ENCODE results near the gene IPO4.
A peak's percentile ranks its signal among the peaks of the same experiment; 100 is the strongest.
"Not testable (repeated sequence)": the region's sequence is repeated elsewhere in the genome, so short reads cannot be mapped to it uniquely, and the experiment has no call there.

Gene IPO4

GRCh38 chr14:24204163-24205146 is 15.8 kb upstream of the IPO4 start:
- no peak for TF ChIP-seq CTCF (IDR thresholded peaks at IDR 0.05; ENCODE audit: insufficient read depth, low read depth, low read length, missing control alignments)
- no peak for DNase-seq (ENCODE audit: low read depth)
- no peak overlapping the region for H3K4me3 ChIP-seq (ENCODE audit: low read depth, low read length)

GRCh38 chr14:24203249-24203886 is 14.8 kb upstream of the IPO4 start:
- H3K4me3 ChIP-seq (ENCODE audit: low read depth, low read length); DNase-seq (ENCODE audit: low read depth): not testable (repeated sequence)

GRCh38 chr14:24202538-24202937 is 13.9 kb upstream of the IPO4 start:
- H3K4me3 ChIP-seq (ENCODE audit: low read depth, low read length), result not testable (repeated sequence)

GRCh38 chr14:24198814-24199524 is 10.4 kb upstream of the IPO4 start:
- TF ChIP-seq CTCF (IDR thresholded peaks at IDR 0.05; ENCODE audit: insufficient read depth, low read depth, low read length, missing control alignments), result no peak
- no peak overlapping the region for H3K4me3 ChIP-seq (ENCODE audit: low read depth, low read length)
- DNase-seq (ENCODE audit: low read depth), result no peak

More at GRCh38 chr14:24202538-24202937, 13.9 kb upstream of the IPO4 start:
- DNase-seq (ENCODE audit: low read depth), result not testable (repeated sequence)

GRCh38 chr14:24197056-24197450 is 8.4 kb upstream of the IPO4 start:
- H3K4me3 ChIP-seq (ENCODE audit: low read depth, low read length), result peak overlapping the region; percentile 77
- no peak for DNase-seq (ENCODE audit: low read depth)
- TF ChIP-seq CTCF (IDR thresholded peaks at IDR 0.05; ENCODE audit: insufficient read depth, low read depth, low read length, missing control alignments), result no peak

- H3K4me3 ChIP-seq (ENCODE audit: low read depth, low read length), result peak overlapping the region; percentile 77
- no peak for TF ChIP-seq CTCF (IDR thresholded peaks at IDR 0.05; ENCODE audit: insufficient read depth, low read depth, low read length, missing control alignments)
- DNase-seq (ENCODE audit: low read depth), result peak; percentile 75
Observed at GRCh38 chr14:24196071-24197055, 7.7 kb upstream of the IPO4 start.

Data from GM12865 (cell line).